ENCODE results near the gene MDM4.
"Not testable (repeated sequence)": the region's sequence is repeated elsewhere in the genome, so short reads cannot be mapped to it uniquely, and the experiment has no call there.

MDM4 gene

GRCh38 chr1:204516180-204516879, at the start of gene MDM4:
MDM4 (plus strand) TSS chr1:204516406; CDS start chr1:204525519, 9,113 bp downstream.
- DNase-seq, result peak; percentile 94 to 96

- DNase-seq, result no peak
These were observed 49.5 kb upstream of the MDM4 start for GRCh38 chr1:204466416-204467405.

- DNase-seq, result no peak
These were observed 48.0 kb upstream of the MDM4 start for GRCh38 chr1:204468206-204468605.

- no peak for DNase-seq
These were observed 47.4 kb upstream of the MDM4 start for GRCh38 chr1:204468766-204469302.

- no peak for DNase-seq
These were observed 46.9 kb upstream of the MDM4 start for GRCh38 chr1:204469304-204469703.

- no peak for DNase-seq
These were observed 44.5 kb upstream of the MDM4 start for GRCh38 chr1:204471687-204472086.

- no peak for DNase-seq
These were observed 43.5 kb upstream of the MDM4 start for GRCh38 chr1:204472660-204473059.

GRCh38 chr1:204473400-204473965, 42.7 kb upstream of the MDM4 start:
- no peak for DNase-seq

- DNase-seq, result no peak
These were observed 40.4 kb upstream of the MDM4 start for GRCh38 chr1:204475656-204476432.

- no peak for DNase-seq
These were observed 39.6 kb upstream of the MDM4 start for GRCh38 chr1:204476563-204476962.

GRCh38 chr1:204477036-204477740, 39.0 kb upstream of the MDM4 start:
- DNase-seq, result no peak

- DNase-seq, result no peak
These were observed 37.9 kb upstream of the MDM4 start for GRCh38 chr1:204478172-204478899.

GRCh38 chr1:204478921-204479320, 37.3 kb upstream of the MDM4 start:
- no peak for DNase-seq

GRCh38 chr1:204479387-204480136, 36.6 kb upstream of the MDM4 start:
- DNase-seq, result no peak

- DNase-seq, result no peak
These were observed 35.7 kb upstream of the MDM4 start for GRCh38 chr1:204480515-204480914.

GRCh38 chr1:204483791-204484190, 32.4 kb upstream of the MDM4 start:
- DNase-seq, result no peak

- DNase-seq, result not testable (repeated sequence)
These were observed 29.5 kb upstream of the MDM4 start for GRCh38 chr1:204486513-204487255.

- no peak for DNase-seq
These were observed 29.0 kb upstream of the MDM4 start for GRCh38 chr1:204487256-204487615.

- DNase-seq, result no peak
These were observed 24.6 kb upstream of the MDM4 start for GRCh38 chr1:204491655-204492054.

All from SHP77 (cell line).